Dedifferentiated amniotic fluid mesenchymal stem cell (primary cell): ENCODE measurements around the gene HORMAD2.
"Not testable (repeated sequence)": the region's sequence is repeated elsewhere in the genome, so short reads cannot be mapped to it uniquely, and the experiment has no call there.

ENCODE experiments used
- DNase-seq: peaks from one replicate; pipeline ENCODE4 v3.0.0-alpha.2; 2016; ENCODE audit errors: extremely low spot score

The HORMAD2 gene

GRCh38 chr22:30208631-30209603 lies 128.7 kb downstream of the HORMAD2 start:
- peak; percentile 67 for DNase-seq

DNA sequence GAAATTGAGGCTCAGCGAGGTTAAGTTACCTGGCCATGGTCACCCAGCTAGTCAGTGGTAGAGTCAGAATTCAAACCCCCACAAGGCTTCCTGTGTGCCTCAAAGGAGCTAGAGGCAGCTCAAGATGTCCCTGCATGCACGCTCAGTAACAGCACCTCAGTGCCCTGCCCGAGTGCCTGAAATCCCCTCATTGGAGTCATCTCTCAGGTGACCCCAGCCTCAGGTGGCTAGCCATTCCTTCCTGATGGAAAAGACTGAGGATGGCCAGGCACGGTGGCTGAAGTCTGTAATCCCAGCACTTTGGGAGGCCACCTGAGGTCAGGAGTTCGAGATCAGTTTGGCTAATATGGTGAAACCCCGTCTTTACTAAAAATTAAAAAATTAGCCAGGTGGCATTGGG lies 129.4 kb downstream of the HORMAD2 start:
- DNase-seq = no peak

DNA sequence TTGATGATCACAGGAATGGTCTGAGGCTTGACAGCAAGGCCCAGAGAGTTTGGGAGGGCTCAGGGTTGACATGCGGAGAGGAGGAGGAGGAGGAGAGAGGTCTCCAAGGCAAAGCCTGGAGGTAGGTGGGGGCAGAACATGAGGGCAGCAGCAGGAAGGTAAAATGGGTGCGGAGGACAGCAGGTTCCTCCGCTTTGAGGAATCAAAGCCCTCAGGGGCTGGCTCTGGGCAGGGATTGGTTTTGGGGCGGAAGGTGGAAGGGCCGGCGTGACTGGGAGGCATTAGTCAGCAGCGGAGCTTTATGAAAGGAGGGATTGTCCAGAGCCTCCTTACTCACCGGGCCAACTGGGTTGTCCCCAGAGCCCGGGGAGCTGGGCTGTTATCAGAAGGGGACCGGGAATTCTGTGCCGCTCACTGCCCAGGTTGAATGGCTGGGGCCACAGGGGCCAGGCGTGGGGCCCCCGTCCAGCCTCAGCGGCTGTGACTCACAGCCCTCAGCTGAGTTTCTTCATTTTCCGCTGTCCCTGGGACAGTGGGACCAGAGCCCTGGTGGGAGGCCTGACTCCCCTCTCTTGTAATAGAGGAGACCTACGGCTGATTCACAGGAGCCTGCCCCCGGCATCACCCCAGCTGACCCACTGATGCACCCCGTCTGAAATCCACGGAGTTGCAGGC lies 130.1 kb downstream of the HORMAD2 start:
- no peak for DNase-seq

DNA sequence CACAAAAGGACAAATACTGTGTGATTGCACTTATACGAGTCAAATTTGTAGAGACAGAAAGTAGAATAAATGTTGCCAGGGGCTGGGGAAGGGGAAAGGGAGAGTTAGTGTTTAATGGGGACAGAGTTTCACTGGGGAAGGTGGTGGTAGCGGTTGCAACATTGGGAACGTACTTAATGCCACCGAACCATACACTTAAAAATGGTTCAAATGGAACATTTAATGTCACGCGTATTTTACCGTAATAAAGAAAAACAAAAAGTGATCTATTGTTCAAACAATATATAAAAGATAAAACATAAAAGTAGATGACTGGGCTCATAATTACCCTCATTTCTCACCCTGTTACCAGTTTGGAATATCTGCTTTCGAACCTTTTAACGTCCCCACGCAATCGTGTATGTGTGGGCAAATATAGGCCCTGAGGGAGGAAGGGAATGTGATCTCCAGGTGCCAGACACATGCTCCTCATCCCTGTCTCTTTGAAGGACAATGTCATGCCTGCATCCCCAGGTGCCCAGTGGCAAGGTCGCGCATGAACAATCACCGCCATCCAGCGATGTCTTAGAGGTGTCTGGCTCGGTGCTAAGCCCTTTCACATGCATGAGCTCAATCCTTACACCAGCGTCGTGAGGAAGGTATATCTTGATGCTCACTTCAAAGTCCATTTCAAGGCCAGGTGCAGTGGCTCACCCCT lies 131.0 kb downstream of the HORMAD2 start:
- no peak for DNase-seq

- no peak for DNase-seq
These were observed 132.2 kb downstream of the HORMAD2 start for GRCh38 chr22:30212363-30212995.

- no peak for DNase-seq
These were observed 132.8 kb downstream of the HORMAD2 start for GRCh38 chr22:30212996-30213441.

- DNase-seq = no peak
These were observed 134.6 kb downstream of the HORMAD2 start for GRCh38 chr22:30214703-30215407.

GRCh38 chr22:30216272-30216671 lies 136.0 kb downstream of the HORMAD2 start:
- DNase-seq = not testable (repeated sequence)

DNA sequence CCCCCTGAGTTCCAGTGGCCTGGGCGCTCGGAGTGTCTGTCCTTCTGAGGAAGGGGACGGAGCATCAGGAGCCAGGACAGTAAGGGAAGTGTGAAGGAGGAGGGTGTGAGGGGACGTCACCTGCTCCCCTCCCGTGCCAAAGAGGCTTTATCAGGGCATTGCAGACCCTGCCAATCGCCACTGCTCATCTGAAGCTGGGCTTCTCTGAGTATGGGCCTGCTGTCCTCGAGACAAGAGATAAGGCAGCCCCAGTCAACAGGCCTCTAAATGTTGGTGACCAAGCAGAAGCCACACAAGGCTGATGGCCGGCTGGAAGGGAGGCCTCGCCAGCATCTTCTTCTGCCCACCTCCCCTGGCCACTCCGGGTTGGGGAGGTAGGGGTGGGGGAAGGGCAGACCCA lies 136.4 kb downstream of the HORMAD2 start:
- DNase-seq = no peak

DNA sequence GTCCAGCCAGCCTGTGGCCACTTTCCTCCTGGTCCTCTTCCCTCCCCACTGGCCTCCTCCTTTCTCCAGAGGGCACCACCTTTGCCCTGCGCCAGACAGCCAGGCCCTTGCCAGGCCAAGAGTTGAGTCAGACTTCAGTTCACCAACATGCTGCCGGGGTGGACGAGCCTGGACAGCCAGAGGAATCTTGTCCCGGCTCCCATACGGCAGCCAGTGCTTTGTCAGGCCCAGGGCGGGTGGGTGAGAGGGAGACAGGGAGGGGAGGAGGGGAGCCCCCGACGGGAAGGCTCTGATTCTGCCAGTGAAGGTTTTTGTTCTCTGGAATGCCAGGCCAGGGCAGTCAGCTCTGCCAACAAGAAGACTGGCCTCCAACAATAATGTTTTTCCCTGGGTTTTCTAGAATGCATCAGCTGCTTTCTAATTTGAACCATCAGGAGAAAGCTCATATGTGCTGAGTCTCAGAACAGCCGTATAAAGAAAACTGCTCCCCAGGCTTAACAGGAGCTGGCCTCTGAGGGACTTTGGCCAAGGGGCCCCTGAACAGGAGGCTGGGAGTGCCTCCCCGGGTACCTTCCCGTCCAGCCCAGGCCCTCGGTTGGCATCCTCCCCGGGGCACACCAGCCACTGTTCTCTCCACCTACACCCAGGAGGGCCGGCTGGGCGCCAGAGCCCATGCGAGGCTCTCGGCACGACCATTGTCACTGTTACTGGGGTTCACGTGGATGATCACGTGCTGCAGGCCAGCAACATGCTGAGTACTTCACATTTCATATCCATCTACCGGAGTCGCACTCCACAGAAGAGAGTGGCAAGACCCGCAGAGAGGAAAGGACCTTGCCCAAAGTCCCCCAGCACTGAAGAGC lies 137.7 kb downstream of the HORMAD2 start:
- no peak for DNase-seq

GRCh38 chr22:30219049-30219654 lies 138.9 kb downstream of the HORMAD2 start:
- DNase-seq = no peak

DNA sequence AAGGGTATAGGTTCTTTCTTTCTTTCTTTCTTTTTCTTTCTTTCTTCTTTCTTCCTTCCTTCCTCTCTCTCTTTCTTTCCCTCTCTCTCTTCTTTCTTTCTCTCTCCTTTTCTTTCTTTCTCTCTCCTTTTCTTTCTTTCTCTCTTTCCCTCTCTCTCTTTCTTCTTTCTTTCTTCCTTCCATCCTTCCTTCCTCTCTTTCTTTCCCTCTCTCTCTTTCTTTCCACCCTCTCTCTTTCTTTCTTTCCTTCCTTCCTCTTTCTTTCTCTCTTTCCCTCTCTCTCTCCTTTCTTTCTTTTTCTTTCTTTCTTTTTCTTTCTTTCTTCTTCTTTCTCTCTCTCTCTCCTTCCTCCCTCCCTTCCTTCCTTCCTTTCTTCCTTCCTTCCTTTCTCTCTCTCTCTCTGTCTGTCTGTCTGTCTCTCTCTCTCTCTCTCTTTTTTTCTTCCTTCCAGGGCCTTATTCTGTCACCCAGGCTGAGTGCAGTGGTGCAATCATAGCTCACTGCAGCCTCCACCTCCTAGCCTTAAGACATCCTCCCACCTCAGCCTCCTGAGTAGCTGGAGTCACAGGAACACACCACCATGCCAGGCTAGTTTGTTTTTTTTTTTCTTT lies 139.5 kb downstream of the HORMAD2 start:
- DNase-seq = no peak

GRCh38 chr22:30220338-30221012 lies 140.2 kb downstream of the HORMAD2 start:
- no peak for DNase-seq

DNA sequence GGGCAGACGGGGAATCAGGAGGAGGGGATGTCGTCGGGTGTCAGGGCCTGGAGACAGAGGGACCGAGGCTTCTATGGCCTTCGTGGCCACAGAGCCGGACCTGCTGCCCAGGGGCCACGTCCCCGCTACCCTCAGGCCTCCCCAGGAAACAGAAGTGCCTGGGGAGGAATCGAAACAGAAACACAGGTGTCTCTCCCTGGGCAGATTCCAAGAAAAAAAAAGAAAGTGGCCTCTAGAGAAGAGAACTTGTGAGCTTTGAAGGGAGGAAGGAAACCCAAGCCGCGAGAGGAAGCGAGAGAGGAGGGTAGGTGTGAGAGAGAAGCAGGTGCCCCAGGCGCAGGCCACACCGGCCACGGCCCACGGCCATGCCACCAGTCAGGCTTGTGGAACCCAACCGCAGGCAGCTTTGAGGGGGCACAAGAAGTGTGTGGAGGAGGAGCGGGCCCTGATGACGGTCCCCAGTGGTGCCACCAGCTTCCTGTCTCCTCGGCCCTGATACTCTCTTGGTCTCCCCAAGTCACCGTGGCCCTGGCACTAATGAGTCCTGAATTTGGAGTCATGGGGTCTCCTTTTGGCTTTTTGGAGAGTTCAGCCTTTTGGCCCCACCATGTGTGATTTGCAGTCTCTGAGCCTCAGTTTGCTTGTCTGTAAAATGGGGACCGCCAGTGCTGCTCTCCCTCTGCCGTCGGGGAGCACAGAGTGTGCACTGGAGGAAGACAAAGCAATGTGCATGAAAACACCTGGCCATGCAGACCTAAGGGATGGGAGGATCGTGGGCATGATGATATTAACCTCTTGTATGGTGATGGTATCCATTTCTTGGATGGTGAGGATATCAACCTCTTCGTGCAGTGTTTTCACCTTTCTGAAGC lies 141.1 kb downstream of the HORMAD2 start:
- DNase-seq = no peak

DNA sequence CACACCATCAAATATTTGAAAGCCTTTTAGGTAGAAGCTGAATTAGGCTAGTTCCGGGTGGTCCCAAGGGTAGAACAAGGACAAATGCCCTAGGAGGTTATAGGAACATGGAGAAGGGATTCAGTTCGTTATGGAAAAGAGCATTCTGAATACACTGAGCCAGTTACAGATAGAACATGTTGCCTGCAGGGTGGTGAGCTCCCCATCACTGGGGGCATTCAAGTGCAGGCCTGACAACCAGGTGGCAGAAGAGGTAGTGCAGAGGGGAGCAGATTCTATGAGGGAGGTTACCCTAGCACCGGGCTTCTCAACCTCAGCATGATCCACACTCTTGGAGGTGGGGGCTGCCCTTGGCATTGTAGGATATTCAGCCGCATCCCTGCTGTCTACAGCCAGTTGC lies 142.1 kb downstream of the HORMAD2 start:
- no peak for DNase-seq

GRCh38 chr22:30223303-30223702 lies 143.0 kb downstream of the HORMAD2 start:
- no peak for DNase-seq

- peak; percentile 59 for DNase-seq
These were observed 144.0 kb downstream of the HORMAD2 start for GRCh38 chr22:30224161-30224857.
